Activated CD4-positive, alpha-beta T cell treated with anti-CD3 and anti-CD28 coated beads, Interleukin-2, amount 50 U/mL, for 24 hours (primary cell): ENCODE results near the gene ZNF264.
"Not testable (repeated sequence)": the region's sequence is repeated elsewhere in the genome, so short reads cannot be mapped to it uniquely, and the experiment has no call there.

Experiments
- DNase-seq, 2 donors: peaks; one replicate each; pipeline ENCODE4 v3.0.0-alpha.2; 2020; ENCODE audit warnings: low read depth in 1 of 2, low spot score in 1 of 2

The ZNF264 gene

GRCh38 chr19:57191141-57192076 is at the start of gene ZNF264:
Gene ZNF264, plus strand, starts transcription at chr19:57191500. Its CDS starts 414 bp downstream, at chr19:57191914.
- DNase-seq: peak; percentile 77 to 86

GRCh38 chr19:57141699-57142098 is 49.6 kb upstream of the ZNF264 start:
- DNase-seq: no peak

- DNase-seq: no peak
Observed at GRCh38 chr19:57152921-57153320, 38.4 kb upstream of the ZNF264 start.

GRCh38 chr19:57161985-57162539 is 29.2 kb upstream of the ZNF264 start:
- no peak for DNase-seq

GRCh38 chr19:57165846-57166245 is 25.5 kb upstream of the ZNF264 start:
- DNase-seq: no peak

GRCh38 chr19:57167385-57167784 is 23.9 kb upstream of the ZNF264 start, which contains the start of gene DUXA:
Gene DUXA, minus strand, starts transcription at chr19:57167485. Its CDS starts 42 bp downstream, at chr19:57167443.
- no peak for DNase-seq

GRCh38 chr19:57171551-57172081 is 19.7 kb upstream of the ZNF264 start:
- no peak for DNase-seq

- DNase-seq: no peak
Observed at GRCh38 chr19:57190301-57190700, 999 bp upstream of the ZNF264 start.

GRCh38 chr19:57192077-57192420 is 749 bp downstream of the ZNF264 start:
- DNase-seq: no peak

GRCh38 chr19:57192993-57193392 is 1.7 kb downstream of the ZNF264 start:
- no peak for DNase-seq

- not testable (repeated sequence) for DNase-seq
Observed at GRCh38 chr19:57197874-57198273, 6.6 kb downstream of the ZNF264 start.

GRCh38 chr19:57202160-57202559 is 10.9 kb downstream of the ZNF264 start:
- no peak for DNase-seq

GRCh38 chr19:57210381-57210780 is 19.1 kb downstream of the ZNF264 start:
- no peak for DNase-seq

- no peak for DNase-seq
Observed at GRCh38 chr19:57212109-57212508, 20.8 kb downstream of the ZNF264 start.

- DNase-seq: no peak
Observed at GRCh38 chr19:57227502-57227901, 36.2 kb downstream of the ZNF264 start.

GRCh38 chr19:57231686-57232085 is 40.4 kb downstream of the ZNF264 start:
- no peak for DNase-seq

- DNase-seq: no peak
Observed at GRCh38 chr19:57233207-57233606, 41.9 kb downstream of the ZNF264 start.

GRCh38 chr19:57239982-57240310 is 48.6 kb downstream of the ZNF264 start:
- DNase-seq: no peak

- peak; percentile 94 for DNase-seq
Observed at GRCh38 chr19:57240311-57241090, 49.2 kb downstream of the ZNF264 start, which contains the start of gene ZNF805. Gene ZNF805, plus strand, starts transcription at chr19:57240632. Its CDS starts 260 bp downstream, at chr19:57240892.

GRCh38 chr19:57241176-57241575 is 49.9 kb downstream of the ZNF264 start:
- no peak for DNase-seq

GRCh38 chr19:57242821-57243220 is 51.5 kb downstream of the ZNF264 start:
- no peak for DNase-seq
